SJSA1 (cell line): ENCODE results near the gene SALL1. TPM values are rescaled to one million over a fixed set of nuclear protein-coding genes. Genes with fewer than 3 reads are reported as not detected.

Source experiments
- DNase-seq, 2 experiments: peaks; one replicate each; pipeline ENCODE4 v3.0.0-alpha.2; 2015 to 2020; ENCODE audit warnings: low spot score in 2 of 2, low read depth in 1 of 2
- H3K27ac ChIP-seq: fragments of 250-450 bp; sonication (Bioruptor Pico); 2 replicates; pipeline ENCODE4 v1.5.1; 2020; ENCODE audit warnings: mild to moderate bottlenecking, moderate library complexity
- H3K27me3 ChIP-seq: fragments of 250-450 bp; sonication (Bioruptor Pico); replicated peaks from 2 replicates; pipeline ENCODE4 v1.5.1; 2020; ENCODE audit warnings: mild to moderate bottlenecking, moderate library complexity
- H3K36me3 ChIP-seq: fragments of 250-450 bp; sonication (Bioruptor Pico); 2 replicates; pipeline ENCODE4 v1.5.1; 2020; ENCODE audit warnings: mild to moderate bottlenecking
- H3K4me1 ChIP-seq: fragments of 250-450 bp; sonication (Bioruptor Pico); replicated peaks from 2 replicates; pipeline ENCODE4 v1.6.1; 2021; ENCODE audit warnings: mild to moderate bottlenecking
- H3K4me3 ChIP-seq: fragments of 250-450 bp; sonication (Bioruptor Pico); 2 replicates; pipeline ENCODE4 v1.5.1; 2020; ENCODE audit warnings: mild to moderate bottlenecking
- H3K9me3 ChIP-seq: fragments of 250-450 bp; sonication (Bioruptor Pico); replicated peaks from 2 replicates; pipeline ENCODE4 v1.5.1; 2020; ENCODE audit warnings: mild to moderate bottlenecking
- total RNA-seq: library from RNA; depleted of rRNA; stranded (reverse); fragments of >200 nt; shearing (Covaris generic); gene quantifications from 2 replicates; pipeline ENCODE4 v1.2.3, GENCODE V29; 2014

The SALL1 gene
- total RNA-seq, 1 experiment from 2014 or later, result 13.3 TPM

GRCh38 chr16:51143196-51143977, 7.7 kb downstream of the SALL1 start:
- DNase-seq, result peak in 1 of 2 experiments; percentile 47
- peak overlapping the region; percentile 11; the same call in 1 of the 2 replicates for H3K27ac ChIP-seq
- peaks cover 65% of the 10 kb centered on the region for H3K36me3 ChIP-seq
- peaks cover 61% of the 10 kb centered on the region for H3K4me1 ChIP-seq
- H3K27me3 ChIP-seq, result no peaks in the 10 kb centered on the region
- no peak overlapping the region for H3K4me3 ChIP-seq
- no peaks in the 10 kb centered on the region; the same call in 1 of the 2 replicates for H3K9me3 ChIP-seq

- Histone ChIP-seq H3K27ac (no peak overlapping the region), H3K36me3 (peaks cover 71% of the 10 kb centered on the region), H3K4me3 (no peak overlapping the region), H3K4me1 (peaks cover 42% of the 10 kb centered on the region), H3K9me3 (no peaks in the 10 kb centered on the region; the same call in 1 of the 2 replicates), H3K27me3 (no peaks in the 10 kb centered on the region)
- DNase-seq, result no peak
Measured at GRCh38 chr16:51141541-51141940, 9.5 kb downstream of the SALL1 start.

DNA sequence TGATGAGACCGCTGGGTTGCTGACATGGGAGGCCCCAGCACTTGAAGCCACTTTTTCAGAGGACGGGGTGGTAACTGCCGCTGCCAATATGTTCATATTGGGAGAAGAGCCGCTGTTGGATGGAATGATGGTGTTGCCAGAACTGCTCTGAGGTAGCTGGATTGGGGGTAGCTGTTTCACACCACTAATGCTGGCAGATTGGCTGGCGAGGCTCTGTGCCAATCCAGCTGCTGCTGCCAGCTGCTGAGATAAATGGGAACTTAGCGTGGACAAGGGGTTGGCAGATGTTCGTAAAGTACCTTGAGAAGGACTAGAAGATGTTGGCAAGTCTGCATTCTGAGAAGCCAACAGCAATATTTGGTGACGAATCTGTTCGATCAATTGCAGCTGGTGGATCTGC, 10.0 kb downstream of the SALL1 start:
- Histone ChIP-seq H3K4me1 (peaks cover 38% of the 10 kb centered on the region), H3K9me3 (no peaks in the 10 kb centered on the region; the same call in 1 of the 2 replicates), H3K27ac (no peak overlapping the region), H3K36me3 (peaks cover 75% of the 10 kb centered on the region), H3K4me3 (no peak overlapping the region), H3K27me3 (no peaks in the 10 kb centered on the region)
- DNase-seq, result no peak

DNA sequence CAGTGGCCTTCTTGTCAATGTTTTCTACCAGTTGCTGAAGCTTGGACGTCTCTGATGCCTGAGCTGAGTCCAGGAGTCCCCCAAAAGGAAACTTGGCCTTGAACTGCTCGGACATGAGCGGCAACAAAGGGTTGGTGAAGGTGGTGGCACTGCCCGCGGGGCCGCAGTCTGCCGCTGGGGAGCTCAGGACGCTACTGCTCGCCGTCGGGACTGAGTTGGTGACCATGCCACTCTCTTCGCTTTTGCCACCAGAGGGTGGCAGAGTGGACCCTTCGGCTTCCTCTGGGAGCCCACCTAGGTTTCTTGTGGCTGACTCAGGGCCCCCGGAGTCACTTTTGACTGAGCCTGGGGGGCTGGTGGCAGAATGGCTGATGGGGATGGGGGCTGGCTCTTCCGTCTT, 11.0 kb downstream of the SALL1 start:
- no peak for DNase-seq
- no peaks in the 10 kb centered on the region for H3K27me3 ChIP-seq
- no peak overlapping the region for H3K4me3 ChIP-seq
- no peak overlapping the region for H3K27ac ChIP-seq
- peaks cover 28% of the 10 kb centered on the region for H3K4me1 ChIP-seq
- peaks cover 80% of the 10 kb centered on the region for H3K36me3 ChIP-seq
- H3K9me3 ChIP-seq, result no peaks in the 10 kb centered on the region; the same call in 1 of the 2 replicates

- Histone ChIP-seq H3K4me1 (peaks cover 23% of the 10 kb centered on the region), H3K27ac (no peak overlapping the region), H3K9me3 (no peaks in the 10 kb centered on the region; the same call in 1 of the 2 replicates), H3K4me3 (no peak overlapping the region), H3K27me3 (no peaks in the 10 kb centered on the region), H3K36me3 (peaks cover 79% of the 10 kb centered on the region)
- DNase-seq, result no peak
Measured at GRCh38 chr16:51139568-51139967, 11.5 kb downstream of the SALL1 start.

DNA sequence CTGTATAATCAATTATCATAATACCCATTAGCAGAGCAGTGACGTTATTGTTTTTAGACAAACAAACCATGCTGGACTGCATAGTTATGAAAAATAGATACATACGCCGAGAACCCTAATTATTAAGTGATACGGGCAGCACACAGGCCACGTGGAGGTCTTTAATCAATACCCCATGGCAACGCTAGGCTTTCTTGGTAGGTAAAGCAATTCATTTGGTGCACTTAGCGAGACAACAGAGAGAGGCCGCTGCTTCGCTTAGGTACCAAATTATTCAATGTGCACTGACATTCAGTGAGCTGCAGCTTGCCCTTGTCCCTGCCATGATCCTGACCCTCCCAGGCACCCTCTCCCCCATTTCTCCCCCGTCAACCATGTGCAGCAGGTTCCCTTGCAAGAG, 12.9 kb downstream of the SALL1 start:
- H3K36me3 ChIP-seq, result peaks cover 87% of the 10 kb centered on the region
- H3K4me1 ChIP-seq, result peaks cover 16% of the 10 kb centered on the region
- DNase-seq, result no peak
- no peak overlapping the region for H3K27ac ChIP-seq
- H3K27me3 ChIP-seq, result no peaks in the 10 kb centered on the region
- no peaks in the 10 kb centered on the region; the same call in 1 of the 2 replicates for H3K9me3 ChIP-seq
- no peak overlapping the region for H3K4me3 ChIP-seq

GRCh38 chr16:51137097-51137496, 14.0 kb downstream of the SALL1 start:
- Histone ChIP-seq H3K27me3 (no peaks in the 10 kb centered on the region), H3K36me3 (peaks cover 77% of the 10 kb centered on the region), H3K4me1 (peaks cover 16% of the 10 kb centered on the region), H3K4me3 (no peak overlapping the region), H3K27ac (no peak overlapping the region), H3K9me3 (no peaks in the 10 kb centered on the region; the same call in 1 of the 2 replicates)
- no peak for DNase-seq

DNA sequence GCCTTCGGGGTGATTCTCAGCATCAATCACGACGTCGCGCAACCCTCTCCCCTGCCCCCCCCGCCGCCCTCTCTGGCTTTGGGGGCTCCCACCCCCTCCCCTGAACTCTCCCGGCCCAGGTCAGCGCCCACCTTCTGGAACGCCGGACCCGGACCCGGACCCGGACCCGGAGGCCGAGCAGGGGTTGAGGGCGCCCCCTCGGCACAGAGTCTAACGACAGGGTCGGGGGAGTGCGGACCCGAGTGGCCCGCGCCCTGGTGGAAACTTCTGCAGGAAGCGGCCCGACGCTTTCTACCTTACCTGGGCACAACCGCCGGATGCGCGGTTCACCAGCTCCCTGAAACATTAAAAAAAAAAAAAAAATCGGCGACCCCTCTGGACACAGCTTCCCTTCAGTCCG, 16.2 kb downstream of the SALL1 start:
- no peak for DNase-seq
- Histone ChIP-seq H3K4me3 (no peak overlapping the region), H3K36me3 (peaks cover 57% of the 10 kb centered on the region), H3K4me1 (peaks cover 27% of the 10 kb centered on the region), H3K27ac (no peak overlapping the region), H3K27me3 (no peaks in the 10 kb centered on the region), H3K9me3 (no peaks in the 10 kb centered on the region; the same call in 1 of the 2 replicates)

GRCh38 chr16:51134269-51134812, 16.7 kb downstream of the SALL1 start:
- H3K4me1 ChIP-seq, result peaks cover 27% of the 10 kb centered on the region
- no peak overlapping the region for H3K4me3 ChIP-seq
- no peak for DNase-seq
- no peaks in the 10 kb centered on the region; the same call in 1 of the 2 replicates for H3K9me3 ChIP-seq
- peaks cover 51% of the 10 kb centered on the region for H3K36me3 ChIP-seq
- no peak overlapping the region for H3K27ac ChIP-seq
- no peaks in the 10 kb centered on the region for H3K27me3 ChIP-seq

DNA sequence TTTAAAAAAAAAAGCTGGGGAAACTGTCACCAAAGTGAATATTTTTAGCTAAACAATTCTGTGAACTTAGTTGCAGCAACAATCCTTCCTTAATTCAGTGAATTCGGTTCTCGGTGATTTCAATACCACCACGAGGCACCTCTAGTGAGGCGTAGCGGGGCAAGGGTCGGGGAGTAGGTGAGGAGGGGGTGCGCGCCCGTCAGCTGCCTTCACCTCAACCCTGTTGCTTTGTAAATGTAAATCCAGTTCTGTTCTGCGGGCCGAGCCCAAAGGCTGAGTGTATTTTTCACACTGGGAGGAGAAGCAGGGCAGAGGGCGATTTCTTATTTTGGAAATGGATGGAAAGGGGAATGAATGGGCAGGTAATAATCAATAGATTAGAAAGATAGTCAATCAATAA, 17.4 kb downstream of the SALL1 start:
- no peak overlapping the region for H3K4me3 ChIP-seq
- H3K9me3 ChIP-seq, result no peaks in the 10 kb centered on the region; the same call in 1 of the 2 replicates

DNA sequence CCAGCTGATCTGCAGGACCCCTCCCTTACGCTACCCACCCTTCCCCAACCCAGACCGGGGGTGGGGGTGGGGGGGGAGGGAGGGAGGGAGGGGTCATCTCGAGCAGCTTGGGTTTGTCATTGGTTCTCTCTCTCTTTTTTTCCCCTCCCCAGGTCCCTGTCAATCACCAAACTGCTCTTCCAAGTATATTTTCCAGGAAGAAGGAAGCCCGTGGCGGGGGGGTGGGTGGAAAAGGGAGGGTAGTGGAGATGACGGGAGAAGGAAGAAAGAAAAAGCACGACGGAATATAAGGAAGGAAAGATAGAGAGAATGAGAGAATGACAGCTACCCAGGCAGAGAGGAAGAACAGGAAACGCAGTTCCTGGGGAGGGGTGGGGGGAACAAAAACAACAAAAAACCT, 17.9 kb downstream of the SALL1 start:
- H3K27ac ChIP-seq, result no peak overlapping the region; the same call in 1 of the 2 replicates
- no peaks in the 10 kb centered on the region for H3K27me3 ChIP-seq
- peaks cover 40% of the 10 kb centered on the region for H3K36me3 ChIP-seq
- no peak for DNase-seq
- H3K4me1 ChIP-seq, result peaks cover 27% of the 10 kb centered on the region
- no peaks in the 10 kb centered on the region; the same call in 1 of the 2 replicates for H3K9me3 ChIP-seq
- H3K4me3 ChIP-seq, result no peak overlapping the region

More for the DNA sequence above, 17.4 kb downstream of the SALL1 start:
- DNase-seq, result no peak
- H3K36me3 ChIP-seq, result peaks cover 45% of the 10 kb centered on the region
- H3K27me3 ChIP-seq, result no peaks in the 10 kb centered on the region
- peaks cover 27% of the 10 kb centered on the region for H3K4me1 ChIP-seq
- no peak overlapping the region; the same call in 1 of the 2 replicates for H3K27ac ChIP-seq

DNA sequence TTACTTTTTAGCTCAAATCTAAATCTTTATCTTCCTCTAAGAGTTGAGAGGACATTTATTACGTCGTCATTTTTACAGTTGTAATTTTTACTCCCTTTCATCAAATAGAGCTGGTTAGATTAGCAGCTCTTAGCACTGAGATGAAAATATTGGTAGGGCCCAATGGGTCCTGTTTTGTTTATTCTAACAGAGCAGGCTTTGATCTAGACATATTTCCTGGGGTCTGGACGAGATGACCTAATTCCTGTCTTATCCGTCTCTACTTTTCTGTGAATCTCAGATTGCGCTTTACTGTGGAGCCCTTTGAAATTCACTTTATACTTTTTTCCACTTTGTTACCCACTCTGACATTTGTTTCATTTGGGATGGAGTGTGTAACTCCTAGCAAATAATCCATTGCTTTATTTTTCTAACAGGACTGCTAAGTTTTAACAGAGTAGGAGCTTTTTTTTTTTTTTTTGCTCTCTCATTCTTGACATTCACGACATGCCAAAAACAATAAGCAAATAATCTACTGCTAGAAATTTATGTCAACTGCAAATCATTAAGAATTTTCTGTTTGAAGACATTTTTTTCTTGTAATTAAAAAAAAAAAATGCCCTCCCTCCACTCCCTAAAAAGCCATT, 18.5 kb downstream of the SALL1 start:
- Histone ChIP-seq H3K4me1 (peaks cover 27% of the 10 kb centered on the region), H3K4me3 (no peak overlapping the region), H3K36me3 (peaks cover 34% of the 10 kb centered on the region), H3K27me3 (no peaks in the 10 kb centered on the region), H3K27ac (peak overlapping the region; percentile 56), H3K9me3 (no peaks in the 10 kb centered on the region)
- DNase-seq, result peak in 1 of 2 experiments; percentile 45

DNA sequence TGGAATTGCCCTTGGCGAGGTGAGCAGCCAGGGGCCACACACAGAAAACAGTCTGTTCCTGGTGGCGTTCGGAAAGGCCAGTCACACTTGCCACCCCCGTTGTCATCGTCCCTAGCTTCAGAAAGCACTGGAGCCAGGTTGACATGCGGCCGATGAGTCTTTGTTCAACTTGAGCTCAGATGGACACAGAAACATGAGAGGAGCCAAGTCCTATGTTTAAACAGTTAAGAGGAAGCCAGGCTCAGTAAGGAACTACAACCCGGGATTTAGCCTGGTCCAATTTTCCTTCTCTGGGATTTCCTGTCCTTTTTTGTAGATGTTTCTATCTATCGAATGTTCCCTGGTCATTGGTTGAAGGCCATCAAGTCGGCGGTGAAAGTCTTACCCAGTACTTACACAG, 19.5 kb downstream of the SALL1 start:
- Histone ChIP-seq H3K27ac (no peak overlapping the region), H3K4me1 (peaks cover 27% of the 10 kb centered on the region), H3K36me3 (peaks cover 26% of the 10 kb centered on the region), H3K9me3 (no peaks in the 10 kb centered on the region), H3K4me3 (no peak overlapping the region), H3K27me3 (no peaks in the 10 kb centered on the region)
- peak in 1 of 2 experiments; percentile 11 for DNase-seq

- DNase-seq, result no peak
Measured at GRCh38 chr16:51129105-51129504, 22.0 kb downstream of the SALL1 start.

More at GRCh38 chr16:51129105-51129504, 22.0 kb downstream of the SALL1 start:
- Histone ChIP-seq H3K27ac (no peak overlapping the region), H3K36me3 (peaks cover 3% of the 10 kb centered on the region), H3K27me3 (no peaks in the 10 kb centered on the region), H3K4me3 (no peak overlapping the region), H3K9me3 (no peaks in the 10 kb centered on the region), H3K4me1 (peaks cover 27% of the 10 kb centered on the region)
